Natural killer cell treated with Interleukin-12 subunit alpha and Interleukin-12 subunit beta and Interleukin-15 and Interleukin-18, amount 100 ng/mL, for 72 hours (primary cell): Measurements from ENCODE around the gene RYR2. TPM values are rescaled to one million over a fixed set of nuclear protein-coding genes. Genes with fewer than 3 reads are reported as not detected.
"Not testable (repeated sequence)": the region's sequence is repeated elsewhere in the genome, so short reads cannot be mapped to it uniquely, and the experiment has no call there.

ENCODE experiments used
- ATAC-seq, 2 donors: fragments of 150-1000 bp; cut with Tn5 transposase in 1 of 2; sonication (Bioruptor Pico), chemical (Tn5 transposase) in 1 of 2; 2 replicates each; pipeline ENCODE4 v1.10.0; 2021
- DNase-seq: peaks from one replicate; pipeline ENCODE4 v3.0.0; 2022; ENCODE audit warnings: low spot score
- H3K27ac Mint-ChIP-seq, 2 donors: 1 replicate in 1 of 2; 2 replicates in 1 of 2; pipeline ENCODE4 v1.8.0; 2022; ENCODE audit warnings: mixed read lengths in 2 of 2, mild to moderate bottlenecking in 1 of 2, moderate library complexity in 1 of 2
- H3K27me3 Mint-ChIP-seq, 2 donors: 1 replicate in 1 of 2; 2 replicates in 1 of 2; pipeline ENCODE4 v1.8.0; 2022; ENCODE audit warnings: mixed read lengths in 2 of 2
- H3K36me3 Mint-ChIP-seq: one replicate; pipeline ENCODE4 v1.8.0; 2022; ENCODE audit warnings: mixed read lengths
- H3K4me1 Mint-ChIP-seq, 2 donors: 1 replicate in 1 of 2; 2 replicates in 1 of 2; pipeline ENCODE4 v1.8.0; 2022; ENCODE audit warnings: low read depth in 2 of 2, mixed read lengths in 2 of 2, mild to moderate bottlenecking in 1 of 2
- H3K4me3 Mint-ChIP-seq: one replicate; pipeline ENCODE4 v1.8.0; 2022; ENCODE audit warnings: mixed read lengths
- H3K9me3 Mint-ChIP-seq: 2 replicates; pipeline ENCODE4 v1.8.0; 2022; ENCODE audit warnings: mixed read lengths
- total RNA-seq, 2 donors: library from RNA; stranded (reverse); gene quantifications; one replicate each; pipeline ENCODE4 v1.2.3, GENCODE V29; 2022

RYR2 gene
- total RNA-seq, 2 donors from 2014 or later: 0.05 TPM; not detected in 1

DNA sequence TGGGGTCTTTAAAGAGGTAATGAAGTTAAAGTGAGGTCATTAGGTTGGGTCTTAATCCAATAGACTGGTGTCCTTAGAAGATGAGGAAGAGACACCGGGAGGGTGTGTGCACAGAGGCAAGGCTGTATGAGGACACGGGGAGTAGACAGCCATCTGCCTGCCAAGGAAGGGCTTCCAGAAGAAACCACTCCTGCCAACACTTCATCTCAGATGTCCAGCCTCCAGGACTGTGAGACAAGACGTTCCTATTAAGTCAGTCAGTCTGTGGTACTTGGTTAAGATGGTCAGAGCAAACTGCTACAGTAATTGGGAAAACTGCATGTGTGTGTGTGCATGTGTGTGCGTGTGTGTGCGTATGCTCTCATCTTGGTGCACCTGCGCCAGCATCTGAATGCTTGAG lies 77.1 kb downstream of the RYR2 start:
- H3K27me3 Mint-ChIP-seq: peaks cover 0 to 2% of the 10 kb centered on the region in 2 donors
- DNase-seq: no peak
- H3K4me3 Mint-ChIP-seq: no peak overlapping the region
- H3K27ac Mint-ChIP-seq: no peak overlapping the region
- H3K9me3 Mint-ChIP-seq: peaks cover 3% of the 10 kb centered on the region
- H3K36me3 Mint-ChIP-seq: no peaks in the 10 kb centered on the region
- ATAC-seq: no peak
- H3K4me1 Mint-ChIP-seq: no peaks in the 10 kb centered on the region

DNA sequence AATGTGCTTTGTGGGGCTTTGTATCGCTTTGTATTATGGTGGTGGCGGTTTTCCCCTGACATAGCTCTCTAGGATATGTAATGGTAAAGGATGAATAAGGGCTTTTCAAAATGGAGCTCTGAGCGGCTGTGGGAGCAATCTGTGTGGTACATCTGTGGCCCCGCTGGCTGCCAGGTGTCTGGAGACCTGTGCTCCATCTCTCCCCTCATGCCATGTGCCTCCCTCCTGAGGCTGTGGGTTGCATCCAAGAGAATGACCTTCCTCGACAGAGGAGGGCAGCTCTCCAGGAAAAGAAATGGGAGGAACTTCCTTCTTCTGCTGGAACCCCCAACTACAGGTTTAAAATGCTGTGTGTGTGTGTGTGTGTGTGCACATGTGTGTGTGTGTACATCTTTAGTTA lies 78.7 kb downstream of the RYR2 start:
- H3K27me3 Mint-ChIP-seq: peaks cover 0 to 2% of the 10 kb centered on the region in 2 donors

DNA sequence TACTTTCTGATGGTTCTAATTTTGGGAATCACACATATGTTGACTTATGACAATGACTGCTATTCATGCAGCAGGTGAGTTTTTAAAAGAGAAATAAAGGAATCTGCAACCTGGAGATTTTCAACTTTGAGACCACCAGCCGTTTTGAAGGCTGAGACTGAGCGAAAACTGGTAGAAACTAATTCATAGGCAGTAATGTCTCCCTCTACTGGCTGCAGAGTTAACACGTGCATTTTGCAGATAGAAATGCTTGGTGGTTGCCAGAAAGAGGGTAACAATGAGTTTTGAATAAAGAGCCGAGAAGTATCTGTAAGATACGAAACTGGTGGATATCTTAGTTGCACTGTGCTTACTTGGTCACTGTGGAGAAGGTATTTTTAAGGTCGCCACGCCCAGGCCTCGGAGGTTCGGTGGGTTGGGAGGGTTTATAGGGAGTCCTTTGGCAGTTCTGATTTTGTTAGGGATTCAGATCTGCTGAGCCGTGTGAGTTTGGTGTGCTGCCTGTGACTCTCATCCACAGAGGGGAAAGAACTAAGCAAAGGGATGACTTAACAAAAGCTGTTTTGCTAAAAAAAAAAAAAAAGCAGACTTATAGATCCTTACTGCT lies 83.0 kb downstream of the RYR2 start:
- no peaks in the 10 kb centered on the region for H3K36me3 Mint-ChIP-seq
- no peak overlapping the region for H3K27ac Mint-ChIP-seq
- no peak overlapping the region for H3K4me3 Mint-ChIP-seq
- DNase-seq: no peak
- H3K9me3 Mint-ChIP-seq: peaks cover 5% of the 10 kb centered on the region
- peaks cover 0 to 7% of the 10 kb centered on the region in 2 donors for H3K27me3 Mint-ChIP-seq
- H3K4me1 Mint-ChIP-seq: no peaks in the 10 kb centered on the region
- ATAC-seq: no peak

More for the DNA sequence above, 78.7 kb downstream of the RYR2 start:
- peaks cover 3% of the 10 kb centered on the region for H3K9me3 Mint-ChIP-seq
- no peak for DNase-seq
- H3K27ac Mint-ChIP-seq: no peak overlapping the region
- no peaks in the 10 kb centered on the region for H3K4me1 Mint-ChIP-seq
- H3K36me3 Mint-ChIP-seq: no peaks in the 10 kb centered on the region
- no peak overlapping the region for H3K4me3 Mint-ChIP-seq
- ATAC-seq: no peak

GRCh38 chr1:237126180-237126579 lies 84.2 kb downstream of the RYR2 start:
- H3K9me3 Mint-ChIP-seq: peaks cover 5% of the 10 kb centered on the region
- no peaks in the 10 kb centered on the region for H3K4me1 Mint-ChIP-seq
- ATAC-seq (no peak), DNase-seq (no peak)
- no peak overlapping the region for H3K4me3 Mint-ChIP-seq
- no peaks in the 10 kb centered on the region for H3K36me3 Mint-ChIP-seq
- H3K27ac Mint-ChIP-seq: no peak overlapping the region
- peaks cover 0 to 7% of the 10 kb centered on the region in 2 donors for H3K27me3 Mint-ChIP-seq

DNA sequence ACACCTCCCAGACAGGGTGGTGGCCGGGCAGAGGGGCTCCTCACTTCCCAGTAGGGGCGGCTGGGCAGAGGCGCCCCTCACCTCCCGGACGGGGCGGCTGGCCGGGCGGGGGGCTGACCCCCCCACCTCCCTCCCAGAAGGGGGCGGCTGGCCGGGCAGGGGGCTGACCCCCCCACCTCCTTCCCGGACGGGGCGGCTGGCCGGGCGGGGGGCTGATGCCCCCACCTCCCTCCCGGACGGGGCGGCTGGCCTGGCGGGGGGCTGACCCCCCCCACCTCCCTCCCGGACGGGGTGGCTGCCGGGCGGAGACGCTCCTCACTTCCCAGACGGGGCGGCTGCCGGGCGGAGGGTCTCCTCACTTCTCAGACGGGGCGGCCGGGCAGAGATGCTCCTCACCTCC lies 85.3 kb downstream of the RYR2 start:
- not testable (repeated sequence) for H3K36me3 Mint-ChIP-seq, H3K4me1 Mint-ChIP-seq, H3K27ac Mint-ChIP-seq

DNA sequence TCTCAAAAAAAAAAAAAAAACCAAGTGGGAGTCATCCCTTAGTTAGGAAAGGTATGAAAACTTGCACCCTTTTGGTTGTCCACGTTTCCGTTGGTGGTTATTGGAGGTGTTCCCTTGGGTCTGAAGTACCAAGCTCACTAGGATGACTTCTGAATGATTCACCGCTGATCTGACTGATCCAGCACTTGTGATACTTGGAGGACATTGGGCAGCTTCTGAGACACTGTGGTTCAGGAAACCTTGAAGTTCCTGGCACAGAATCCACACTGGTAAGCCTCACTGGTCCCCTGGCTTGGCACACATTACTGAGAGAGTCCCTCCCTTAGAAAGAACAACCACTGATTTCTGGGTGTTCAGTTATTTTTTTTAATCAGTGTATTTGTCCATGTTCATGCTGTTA lies 91.9 kb downstream of the RYR2 start:
- H3K36me3 Mint-ChIP-seq: no peaks in the 10 kb centered on the region
- H3K27ac Mint-ChIP-seq: no peak overlapping the region
- no peak for ATAC-seq

More for the DNA sequence above, 85.3 kb downstream of the RYR2 start:
- ATAC-seq, H3K27me3 Mint-ChIP-seq, DNase-seq, H3K4me3 Mint-ChIP-seq, H3K9me3 Mint-ChIP-seq: not testable (repeated sequence)

DNA sequence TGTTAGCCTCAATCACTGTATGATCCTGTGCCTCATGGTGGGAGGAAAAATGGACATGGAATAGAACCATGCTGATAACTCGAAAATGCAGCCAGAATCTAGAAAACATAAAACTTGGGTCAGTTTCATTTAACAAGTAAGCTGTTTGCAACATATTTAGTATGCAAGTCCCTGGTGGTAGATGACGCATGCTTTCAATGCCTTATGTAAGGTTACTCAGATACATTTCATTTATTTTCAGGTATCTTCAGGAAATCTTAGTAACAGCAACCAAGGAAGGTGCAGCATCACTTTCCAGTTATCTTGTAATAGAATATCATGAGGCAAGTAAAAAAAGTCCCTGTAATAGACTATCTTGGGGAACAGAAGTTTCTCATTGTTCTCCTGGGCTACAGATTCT lies 92.9 kb downstream of the RYR2 start:
- Mint-ChIP-seq H3K4me3 (no peak overlapping the region), H3K27ac (no peak overlapping the region), H3K36me3 (no peaks in the 10 kb centered on the region), H3K27me3 (peaks cover 0 to 8% of the 10 kb centered on the region in 2 donors), H3K4me1 (no peaks in the 10 kb centered on the region), H3K9me3 (peaks cover 9% of the 10 kb centered on the region)
- ATAC-seq: no peak
- no peak for DNase-seq

More for the DNA sequence above, 91.9 kb downstream of the RYR2 start:
- no peaks in the 10 kb centered on the region for H3K4me1 Mint-ChIP-seq
- peaks cover 9% of the 10 kb centered on the region for H3K9me3 Mint-ChIP-seq
- DNase-seq: no peak
- no peak overlapping the region for H3K4me3 Mint-ChIP-seq
- H3K27me3 Mint-ChIP-seq: peaks cover 0 to 8% of the 10 kb centered on the region in 2 donors

- Mint-ChIP-seq H3K36me3 (no peaks in the 10 kb centered on the region), H3K27me3 (no peaks in the 10 kb centered on the region), H3K4me1 (no peaks in the 10 kb centered on the region), H3K27ac (no peak overlapping the region), H3K4me3 (no peak overlapping the region), H3K9me3 (no peaks in the 10 kb centered on the region)
- no peak for DNase-seq
- no peak for ATAC-seq
Measured at GRCh38 chr1:237138551-237138950, 96.6 kb downstream of the RYR2 start.

DNA sequence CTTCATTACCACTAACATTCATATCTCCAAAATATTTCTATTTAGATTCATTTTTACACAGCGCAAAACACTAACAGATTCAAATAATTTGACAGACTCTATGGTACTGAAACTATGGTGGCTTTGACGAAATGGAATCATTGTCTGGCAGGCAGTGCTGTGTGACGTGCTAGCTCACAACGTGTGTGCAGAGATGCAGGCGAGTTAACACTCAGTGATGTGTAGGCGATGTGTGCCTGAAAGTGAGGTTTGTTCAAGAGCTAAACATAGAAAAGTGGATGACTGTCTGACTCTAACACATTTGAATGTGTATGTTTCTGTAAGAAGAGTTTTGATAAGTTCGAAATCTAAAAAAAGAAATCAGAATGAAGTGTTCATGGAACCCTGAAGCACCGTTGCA lies 97.7 kb downstream of the RYR2 start:
- no peak for ATAC-seq
- H3K27ac Mint-ChIP-seq: no peak overlapping the region
- H3K9me3 Mint-ChIP-seq: no peaks in the 10 kb centered on the region
- H3K36me3 Mint-ChIP-seq: no peaks in the 10 kb centered on the region
- H3K27me3 Mint-ChIP-seq: no peaks in the 10 kb centered on the region
- H3K4me3 Mint-ChIP-seq: no peak overlapping the region
- no peaks in the 10 kb centered on the region for H3K4me1 Mint-ChIP-seq
- DNase-seq: no peak

GRCh38 chr1:237140986-237141385 lies 99.0 kb downstream of the RYR2 start:
- no peak for ATAC-seq
- no peak for DNase-seq
- H3K4me3 Mint-ChIP-seq: no peak overlapping the region
- no peaks in the 10 kb centered on the region for H3K9me3 Mint-ChIP-seq
- H3K4me1 Mint-ChIP-seq: no peaks in the 10 kb centered on the region
- no peaks in the 10 kb centered on the region for H3K27me3 Mint-ChIP-seq
- no peaks in the 10 kb centered on the region for H3K36me3 Mint-ChIP-seq
- H3K27ac Mint-ChIP-seq: no peak overlapping the region

DNA sequence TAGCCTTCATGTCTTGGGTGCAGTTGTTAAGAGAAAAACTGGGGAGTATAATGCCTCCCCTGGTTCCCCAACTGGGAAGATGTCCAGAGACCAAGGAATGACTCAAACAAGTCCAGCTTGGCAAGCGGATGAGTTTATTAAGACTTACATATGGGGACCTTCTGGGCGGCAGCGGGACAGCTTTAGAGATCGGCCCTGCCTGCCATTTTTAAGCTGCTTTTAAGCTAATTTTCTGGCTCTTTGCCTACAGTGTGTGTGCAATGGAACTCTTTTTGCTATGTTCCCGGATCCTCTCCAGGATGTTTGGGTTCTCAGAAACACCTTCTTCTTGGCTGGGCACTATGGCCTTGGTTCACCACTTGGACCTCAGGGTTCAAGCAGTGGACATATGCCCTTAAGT lies 99.5 kb downstream of the RYR2 start:
- Mint-ChIP-seq H3K4me1 (no peaks in the 10 kb centered on the region), H3K36me3 (no peaks in the 10 kb centered on the region), H3K4me3 (no peak overlapping the region), H3K27ac (no peak overlapping the region), H3K9me3 (no peaks in the 10 kb centered on the region), H3K27me3 (no peaks in the 10 kb centered on the region)
- DNase-seq: no peak
- no peak for ATAC-seq

DNA sequence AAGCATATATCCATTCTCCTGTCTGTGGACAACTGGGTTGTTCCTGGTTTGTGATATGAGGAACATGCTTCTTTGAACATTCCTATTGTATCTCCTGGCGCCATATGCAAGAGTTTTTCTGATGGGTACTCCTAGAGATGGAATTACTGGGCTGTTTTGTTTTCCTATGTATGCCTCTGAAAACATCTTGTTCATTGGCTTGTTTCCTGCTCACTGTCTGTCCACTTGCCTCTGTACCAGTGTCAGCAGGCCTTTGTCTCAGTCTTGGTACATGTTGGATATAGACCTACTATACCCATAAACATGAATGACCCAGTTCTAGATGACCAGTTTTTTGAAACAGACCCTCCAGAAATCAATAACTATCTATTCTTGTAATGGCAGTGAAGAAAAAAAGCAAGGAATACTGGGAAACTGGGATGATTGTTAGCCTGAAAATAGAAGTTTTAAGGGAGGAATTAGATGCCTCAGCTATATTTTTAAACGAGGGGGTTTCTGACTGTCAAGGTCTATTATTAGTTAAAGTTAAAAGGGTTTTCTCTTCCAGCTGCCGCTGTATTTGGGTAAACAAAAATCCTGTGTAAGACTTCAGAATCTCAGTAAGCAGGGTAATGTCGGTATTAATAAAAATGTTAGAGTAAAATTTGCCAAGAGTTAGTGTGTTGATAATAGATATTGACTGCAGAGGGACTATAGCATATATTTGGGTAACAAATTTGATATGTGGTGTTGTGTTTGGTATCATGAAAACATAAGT lies 103.6 kb downstream of the RYR2 start:
- ATAC-seq (no peak), DNase-seq (no peak)
- Mint-ChIP-seq H3K4me1 (no peaks in the 10 kb centered on the region), H3K9me3 (no peaks in the 10 kb centered on the region), H3K27ac (no peak overlapping the region), H3K4me3 (no peak overlapping the region), H3K36me3 (no peaks in the 10 kb centered on the region), H3K27me3 (no peaks in the 10 kb centered on the region)

- H3K9me3 Mint-ChIP-seq: no peaks in the 10 kb centered on the region
- H3K27me3 Mint-ChIP-seq: no peaks in the 10 kb centered on the region
- no peak overlapping the region for H3K4me3 Mint-ChIP-seq
- ATAC-seq (no peak), DNase-seq (no peak)
- no peak overlapping the region for H3K27ac Mint-ChIP-seq
- H3K36me3 Mint-ChIP-seq: no peaks in the 10 kb centered on the region
- no peaks in the 10 kb centered on the region for H3K4me1 Mint-ChIP-seq
Measured at GRCh38 chr1:237146241-237146640, 104.3 kb downstream of the RYR2 start.

DNA sequence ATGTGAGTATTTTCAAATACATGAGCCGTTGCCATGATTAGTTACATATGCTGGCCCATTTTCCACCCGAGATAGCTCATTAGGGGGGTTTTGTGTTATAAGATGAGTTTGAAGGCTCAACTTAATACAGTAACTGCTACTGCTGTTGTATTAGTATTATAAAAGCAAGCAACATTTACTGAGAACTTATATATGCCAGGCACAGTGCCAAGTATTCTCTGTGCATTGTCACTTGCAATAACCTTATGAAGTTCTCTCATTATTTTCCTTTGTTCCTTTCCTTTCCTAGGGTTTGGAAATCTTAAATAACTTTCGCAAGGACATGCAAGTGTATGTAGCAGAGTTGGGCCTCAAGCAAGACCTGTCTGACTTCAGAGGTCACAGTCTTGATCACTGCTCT lies 107.9 kb downstream of the RYR2 start:
- H3K4me3 Mint-ChIP-seq: no peak overlapping the region
- no peaks in the 10 kb centered on the region for H3K27me3 Mint-ChIP-seq
- ATAC-seq (no peak), DNase-seq (no peak)
- no peaks in the 10 kb centered on the region for H3K36me3 Mint-ChIP-seq
- H3K27ac Mint-ChIP-seq: no peak overlapping the region
- H3K9me3 Mint-ChIP-seq: peaks cover 4% of the 10 kb centered on the region
- H3K4me1 Mint-ChIP-seq: no peaks in the 10 kb centered on the region
